B cell (primary cell): ENCODE measurements around the gene HAS3. TPM values are rescaled to one million over a fixed set of nuclear protein-coding genes. Genes with fewer than 3 reads are reported as not detected.

ENCODE experiments used
- ATAC-seq: fragments of 200-7000 bp; cut with Tn5 transposase; one replicate; pipeline ENCODE4 v1.10.0; 2021; ENCODE audit warnings: low read depth, mild to moderate bottlenecking, moderate number of reproducible peaks, moderate library complexity
- CTCF ChIA-PET: fragments of 350-600 bp; sonication (Branson Sonifier 250); formaldehyde crosslinking; loops from one replicate; lab custom pipeline; 2021; ENCODE audit warnings: antibody characterized with exemption, inconsistent platforms; lab: Charles Lee
- POLR2A ChIA-PET: fragments of 350-600 bp; sonication (Branson Sonifier 250); formaldehyde crosslinking; loops from one replicate; lab custom pipeline; 2021; ENCODE audit warnings: antibody characterized with exemption; lab: Charles Lee
- DNase-seq: peaks from one replicate; pipeline ENCODE4 v3.0.0; 2013
- H2AFZ ChIP-seq: 2 replicates; pipeline ENCODE4 v1.6.1; 2012; ENCODE audit warnings: mild to moderate bottlenecking, low read depth, low read length; ENCODE audit not compliant: insufficient read depth, poor library complexity, severe bottlenecking
- H3K27ac ChIP-seq, 2 donors: 1 replicate in 1 of 2; 2 replicates in 1 of 2; pipeline ENCODE4 v1.5.1; 2012 to 2013; ENCODE audit warnings: low read length in 2 of 2, mild to moderate bottlenecking in 2 of 2, moderate library complexity in 1 of 2
- H3K27me3 ChIP-seq, 4 experiments: fragments of 200-600 bp in 1 of 4; sonication (generic) in 1 of 4; replicated peaks in 1 of 4; 1 replicate in 2 of 4; 2 replicates in 2 of 4; pipeline versions ENCODE4 v1.6.1 to v1.7.0; 2013 to 2016; ENCODE audit warnings: low read length in 3 of 4, mild to moderate bottlenecking in 2 of 4, mixed read lengths in 1 of 4, moderate library complexity in 1 of 4; ENCODE audit not compliant: insufficient read depth in 4 of 4, control insufficient read depth in 3 of 4; ENCODE audit errors: control extremely low read depth in 1 of 4
- H3K36me3 ChIP-seq, 2 experiments: replicated peaks in 1 of 2; 1 replicate in 1 of 2; 2 replicates in 1 of 2; pipeline versions ENCODE4 v1.6.1 to v1.7.1; 2013; ENCODE audit warnings: low read length in 1 of 2; ENCODE audit not compliant: insufficient read depth in 2 of 2, control insufficient read depth in 1 of 2; ENCODE audit errors: control extremely low read depth in 1 of 2, extremely low read depth in 1 of 2
- H3K4me1 ChIP-seq, 2 donors: fragments of 200-600 bp in 1 of 2; sonication (generic) in 1 of 2; 1 replicate in 1 of 2; 2 replicates in 1 of 2; pipeline versions ENCODE4 v1.5.1 to v1.6.1; 2013 to 2017; ENCODE audit warnings: low read length in 2 of 2; ENCODE audit not compliant: control insufficient read depth in 2 of 2, insufficient read depth in 2 of 2
- H3K4me2 ChIP-seq: replicated peaks from 2 replicates; pipeline ENCODE3; 2012; ENCODE audit warnings: mild to moderate bottlenecking, low read depth, low read length; ENCODE audit not compliant: poor library complexity, severe bottlenecking
- H3K4me3 ChIP-seq, 5 experiments: fragments of 200-600 bp in 1 of 5; sonication (generic) in 1 of 5; 1 replicate in 3 of 5; 2 replicates in 2 of 5; pipeline versions ENCODE4 v1.5.1 to v1.7.0; 2011 to 2016; ENCODE audit warnings: low read length in 4 of 5, mild to moderate bottlenecking in 4 of 5, low read depth in 2 of 5, control low read depth in 1 of 5, moderate library complexity in 1 of 5; ENCODE audit not compliant: insufficient read depth in 1 of 5; ENCODE audit errors: control extremely low read depth in 1 of 5, extremely low read depth in 1 of 5
- H3K79me2 ChIP-seq: fragments of 200-600 bp; sonication (generic); one replicate; pipeline ENCODE4 v1.6.0; 2016; ENCODE audit warnings: low read length; ENCODE audit not compliant: control insufficient read depth, insufficient read depth
- H3K9ac ChIP-seq: fragments of 200-600 bp; sonication (generic); 2 replicates; pipeline ENCODE4 v1.6.1; 2017; ENCODE audit warnings: mild to moderate bottlenecking, low read length, moderate library complexity
- H3K9me3 ChIP-seq, 3 donors: one replicate each; pipeline versions ENCODE4 v1.6.1 to v1.7.1; 2013; ENCODE audit warnings: low read length in 2 of 3; ENCODE audit not compliant: control insufficient read depth in 2 of 3, insufficient read depth in 1 of 3; ENCODE audit errors: control extremely low read depth in 1 of 3
- H4K20me1 ChIP-seq: 2 replicates; pipeline ENCODE4 v1.6.0; 2012; ENCODE audit warnings: mild to moderate bottlenecking, low read length; ENCODE audit not compliant: insufficient read depth, control insufficient read depth, poor library complexity, severe bottlenecking
- H3K27ac Mint-ChIP-seq: one replicate; pipeline ENCODE4 v1.8.0; 2021; ENCODE audit warnings: mixed read lengths
- H3K27me3 Mint-ChIP-seq: one replicate; pipeline ENCODE4 v1.8.0; 2021; ENCODE audit warnings: mixed read lengths
- H3K4me1 Mint-ChIP-seq: one replicate; pipeline ENCODE4 v1.8.0; 2021; ENCODE audit warnings: mixed read lengths
- H3K4me3 Mint-ChIP-seq: one replicate; pipeline ENCODE4 v1.8.0; 2021; ENCODE audit warnings: mixed read lengths
- H3K9me3 Mint-ChIP-seq: one replicate; pipeline ENCODE4 v1.8.0; 2022; ENCODE audit warnings: mixed read lengths; ENCODE audit not compliant: insufficient read depth
- CTCF ChIP-seq: fragments of 200-600 bp; IDR thresholded peaks from one replicate; pipeline ENCODE4 v1.8.0; 2022; ENCODE audit warnings: antibody characterized with exemption, mild to moderate bottlenecking
- EZH2 ChIP-seq: IDR thresholded peaks from 2 replicates; pipeline ENCODE4 v1.6.1; 2012; ENCODE audit warnings: borderline replicate concordance, low read depth, mild to moderate bottlenecking, moderate library complexity, low read length; ENCODE audit not compliant: insufficient read depth, poor library complexity, severe bottlenecking
- WGBS: methylation state at CpG from one replicate; pipeline ENCODE4 v1.1.5; 2013; ENCODE audit warnings: missing lambda C conversion rate; ENCODE audit not compliant: insufficient coverage; 5-methylcytosine and 5-hydroxymethylcytosine counted together
- intact Hi-C: fragments of 100-400 bp; cut with micrococcal nuclease; formaldehyde crosslinking; loops from one replicate; pipeline ENCODE4 v1.10.0; 2022
- polyA plus RNA-seq: library from polyadenylated mRNA; depleted of rRNA; stranded (reverse); fragments of >200 nt; gene quantifications from 2 replicates; pipeline ENCODE4 v1.2.3, GENCODE V29; 2012
- total RNA-seq, 2 donors: library from RNA; stranded (reverse); fragments of 120-200 nt in 1 of 2; gene quantifications; 1 replicate in 1 of 2; 2 replicates in 1 of 2; pipeline versions ENCODE4 v1.2.3 to v1.2.4, GENCODE V29; 2013 to 2022

The HAS3 gene
- total and polyA plus RNA-seq, 2 donors (not counting 1 experiment from before 2014, with no cell fraction given), result 1.4 to 2.6 TPM

- Histone ChIP-seq H4K20me1 (peaks cover 71% of the 10 kb centered on the region), H3K4me1 (peaks cover 5 to 6% of the 10 kb centered on the region in 2 donors), H2AFZ (no peak overlapping the region), H3K9me3 (no peaks in the 10 kb centered on the region), H3K36me3 (peaks cover 1 to 41% of the 10 kb centered on the region in 2 experiments), H3K79me2 (no peaks in the 10 kb centered on the region), H3K4me2 (no peak overlapping the region), H3K9ac (no peak overlapping the region), H3K27ac (no peak overlapping the region), H3K4me3 (no peak overlapping the region), H3K27me3 (peaks cover 0 to 9% (median 4%) of the 10 kb centered on the region in 4 experiments)
- peaks cover 2% of the 10 kb centered on the region for H3K4me1 Mint-ChIP-seq
- no peak overlapping the region for H3K4me3 Mint-ChIP-seq
- H3K27ac Mint-ChIP-seq, result no peak overlapping the region
- 81% methylated on average over 6 of the region's 6 CpGs for WGBS
- CTCF ChIA-PET, result interaction anchor here (0.6 to 2.8 kb wide), 8 partner anchors 11 to 247 kb away, joined by 3 to 9 read pairs (median 4); partner anchors contain the start of genes CHTF8 and UTP4
- no peaks in the 10 kb centered on the region for H3K9me3 Mint-ChIP-seq
- intact Hi-C loops, result no loop called here
- DNase-seq (peak; percentile 51), ATAC-seq (peak; percentile 67)
- TF ChIP-seq EZH2 (no peak), CTCF (peak; percentile 73)
- POLR2A ChIA-PET, result no interaction called here
- peaks cover 10% of the 10 kb centered on the region for H3K27me3 Mint-ChIP-seq
Observed at GRCh38 chr16:69112285-69113129, 7.1 kb downstream of the HAS3 start.

- no peak for TF ChIP-seq CTCF
- TF ChIP-seq EZH2, result no peak
- H3K9me3 Mint-ChIP-seq, result no peaks in the 10 kb centered on the region
- Histone ChIP-seq H3K79me2 (peaks cover 1% of the 10 kb centered on the region), H3K4me1 (no peaks in the 10 kb centered on the region), H3K4me3 (no peak overlapping the region), H2AFZ (no peak overlapping the region), H3K9ac (no peak overlapping the region), H4K20me1 (peaks cover 71% of the 10 kb centered on the region), H3K4me2 (no peak overlapping the region), H3K27ac (no peak overlapping the region), H3K36me3 (peaks cover 1 to 48% of the 10 kb centered on the region in 2 experiments), H3K27me3 (peaks cover 0 to 2% (median under 1%) of the 10 kb centered on the region in 4 experiments), H3K9me3 (no peaks in the 10 kb centered on the region)
- ATAC-seq (no peak), DNase-seq (no peak)
- ChIA-PET POLR2A (no interaction called here), CTCF (interaction anchor here (1.0 to 1.9 kb wide), 6 partner anchors 10 to 248 kb away, joined by 3 to 9 read pairs (median 4); partner anchors contain the start of genes CHTF8 and UTP4)
- no peak overlapping the region for H3K27ac Mint-ChIP-seq
- intact Hi-C loops, result no loop called here
- 100% methylated on average over 7 of the region's 7 CpGs for WGBS
- peaks cover 4% of the 10 kb centered on the region for H3K4me1 Mint-ChIP-seq
- peaks cover 5% of the 10 kb centered on the region for H3K27me3 Mint-ChIP-seq
- no peak overlapping the region for H3K4me3 Mint-ChIP-seq
Observed at GRCh38 chr16:69113216-69113615, 7.8 kb downstream of the HAS3 start.
